GM18526 (cell line): ENCODE measurements around the gene ACTC1.

Experiments used
- POLR2A ChIP-seq: IDR thresholded peaks from 3 replicates; pipeline ENCODE4 v1.6.1; 2011; ENCODE audit not compliant: insufficient read length; ENCODE audit errors: extremely low read depth

The ACTC1 gene

DNA sequence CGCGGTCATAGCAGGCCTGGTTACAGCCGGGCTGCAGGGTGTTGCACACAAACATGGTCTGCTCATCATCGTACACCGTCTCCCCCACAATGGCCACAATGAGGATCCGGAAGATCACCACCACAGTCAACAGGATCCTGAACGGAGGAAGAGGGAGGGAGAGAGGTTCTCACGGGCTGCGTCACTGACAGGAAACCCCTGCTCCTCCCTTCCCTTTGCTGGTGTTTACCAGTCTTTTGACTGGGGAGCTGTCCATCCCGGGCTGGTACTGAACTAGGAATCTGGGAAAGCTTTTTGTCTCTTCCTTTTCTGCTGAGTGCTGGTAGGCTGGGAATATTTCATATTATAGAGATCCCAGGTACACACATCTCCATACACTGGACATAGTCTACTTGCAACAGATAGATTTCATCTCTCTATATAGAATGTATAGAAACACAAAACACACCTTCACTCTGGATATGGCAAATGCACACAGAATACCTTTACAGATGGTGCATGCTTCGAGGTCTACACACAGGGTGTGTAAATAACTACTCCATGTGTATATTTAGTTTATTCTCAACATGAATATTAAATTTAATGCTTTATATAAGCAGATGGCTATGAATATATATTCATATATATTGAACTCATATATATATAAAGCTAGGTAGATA is 42.0 kb downstream of the ACTC1 start:
- TF ChIP-seq POLR2A, result no peak

DNA sequence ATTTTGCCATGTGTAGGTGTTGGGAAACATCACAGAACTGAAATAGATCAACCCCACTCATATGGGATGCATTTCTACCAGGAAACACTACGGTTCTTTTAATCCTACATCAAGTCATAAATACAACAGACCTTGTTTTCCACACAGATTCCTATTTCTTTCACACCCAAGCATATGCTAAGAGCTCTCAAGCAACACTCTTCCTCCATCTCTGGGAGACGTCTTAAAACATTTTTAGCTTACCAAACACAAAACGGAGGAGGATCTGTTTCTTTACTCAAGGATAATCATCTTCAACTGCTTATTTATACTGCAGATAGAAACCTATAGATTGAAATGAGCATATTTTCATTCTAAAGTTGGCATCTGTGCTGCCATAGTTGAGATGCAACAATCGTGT is 45.7 kb downstream of the ACTC1 start:
- TF ChIP-seq POLR2A, result no peak
